Activated CD8-positive, alpha-beta memory T cell treated with anti-CD3 and anti-CD28 coated beads, Interleukin-2, amount 50 U/mL, for 24 hours (primary cell): Measurements from ENCODE around the gene AMBRA1.

Source experiments
- DNase-seq: peaks from one replicate; pipeline ENCODE4 v3.0.0-alpha.2; 2020; ENCODE audit errors: extremely low read depth

Gene AMBRA1

DNA sequence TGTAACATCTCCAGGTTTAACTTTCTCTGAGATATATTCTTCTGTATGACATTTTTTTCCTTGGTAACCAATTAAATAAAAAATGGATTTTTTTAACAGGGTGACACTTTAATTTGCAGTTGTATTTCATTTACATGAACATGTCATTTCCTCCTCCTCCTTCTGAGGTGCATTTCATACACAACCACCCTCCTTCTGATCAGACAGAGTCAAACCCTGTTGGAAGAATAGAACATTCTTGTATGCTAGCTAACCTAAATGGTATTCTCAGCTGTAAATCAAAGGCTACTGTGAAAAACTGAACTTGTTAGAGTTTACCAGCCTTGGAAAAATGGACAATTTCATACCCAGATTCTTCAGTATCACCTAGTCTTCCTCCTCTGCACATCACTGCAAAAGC lies 149.5 kb downstream of the AMBRA1 start:
- no peak for DNase-seq

DNA sequence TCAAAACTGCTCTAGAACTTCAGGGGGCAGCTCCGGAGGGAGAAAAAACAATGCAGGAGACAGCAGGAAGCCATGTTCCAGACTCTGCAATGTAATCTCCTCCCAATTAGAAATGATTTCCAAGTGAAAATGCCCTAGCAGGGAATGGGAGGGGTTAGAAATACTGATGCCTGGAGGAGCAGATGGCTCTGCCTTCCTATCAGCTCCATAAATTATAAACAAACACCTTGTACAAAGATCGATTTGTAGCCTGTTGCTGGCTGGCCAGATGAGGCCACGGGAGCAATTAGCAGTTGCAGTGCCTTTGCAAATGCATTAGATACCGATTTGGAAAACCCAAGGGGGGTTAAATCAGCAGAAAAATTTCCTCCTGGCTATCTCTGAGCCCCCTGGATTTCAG lies 155.6 kb downstream of the AMBRA1 start:
- no peak for DNase-seq

DNA sequence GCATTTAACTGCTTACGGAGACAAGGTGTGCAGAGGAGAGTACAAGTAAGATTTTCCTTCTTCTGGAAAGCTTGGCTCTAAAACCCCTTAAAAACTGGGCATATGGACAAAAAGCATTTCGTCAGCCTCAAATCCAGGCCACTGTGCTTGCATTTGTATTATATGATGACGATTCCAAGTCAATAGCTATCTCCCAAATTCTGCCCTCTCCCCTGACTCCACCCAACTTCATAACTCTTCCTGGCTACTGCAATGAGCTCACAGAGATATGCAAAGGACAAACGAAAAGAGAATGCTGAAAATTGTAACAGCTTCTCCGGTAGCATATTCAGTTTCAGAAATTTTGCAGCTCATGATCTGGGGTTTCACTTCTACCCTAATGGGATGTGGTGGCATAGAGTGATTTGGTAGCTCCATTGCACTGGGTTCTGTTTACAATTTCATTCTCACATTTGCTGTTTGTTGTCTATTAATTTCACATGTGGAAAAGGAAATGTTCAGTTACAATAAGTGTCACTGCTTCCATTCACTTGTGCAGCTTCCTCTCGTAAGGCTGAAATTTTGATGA lies 156.6 kb downstream of the AMBRA1 start:
- DNase-seq: no peak

DNA sequence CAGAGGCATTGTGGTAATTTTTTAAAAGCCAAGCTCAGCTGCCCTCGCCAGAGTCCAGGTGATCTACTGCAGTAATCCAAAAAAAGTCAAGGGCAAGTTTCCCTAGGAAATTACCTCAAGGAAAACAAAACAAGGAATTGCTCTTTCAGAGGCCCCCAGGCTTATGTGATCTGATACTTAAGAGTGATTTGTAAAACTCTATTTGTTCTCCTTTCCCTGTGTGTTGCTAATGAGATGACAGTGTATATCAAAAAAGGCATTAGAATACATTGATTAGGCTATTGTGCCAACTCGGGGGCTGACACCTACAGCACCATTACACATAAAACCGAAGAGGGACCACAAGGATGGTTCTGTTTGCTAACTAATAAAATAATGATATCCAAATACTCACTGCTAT lies 157.7 kb downstream of the AMBRA1 start:
- no peak for DNase-seq

DNA sequence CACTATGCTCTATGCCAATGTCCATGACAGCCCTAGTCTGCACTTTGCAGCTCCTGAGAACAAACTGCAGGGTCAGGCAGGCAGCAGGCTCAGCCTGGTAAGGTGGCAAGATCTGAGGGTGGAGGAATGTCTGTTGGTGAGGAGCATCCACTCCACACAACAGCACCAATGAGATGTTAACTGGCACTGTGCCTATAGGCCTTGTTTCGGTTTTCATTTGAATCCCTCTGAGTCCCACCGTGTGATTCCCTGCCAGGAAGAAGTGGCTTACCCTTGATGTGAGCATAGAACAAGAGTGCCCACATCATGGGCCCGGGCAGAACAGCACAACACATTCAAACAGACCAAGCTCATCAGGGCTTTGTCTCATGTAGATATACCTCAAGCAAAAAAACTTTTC lies 158.1 kb downstream of the AMBRA1 start:
- no peak for DNase-seq

DNA sequence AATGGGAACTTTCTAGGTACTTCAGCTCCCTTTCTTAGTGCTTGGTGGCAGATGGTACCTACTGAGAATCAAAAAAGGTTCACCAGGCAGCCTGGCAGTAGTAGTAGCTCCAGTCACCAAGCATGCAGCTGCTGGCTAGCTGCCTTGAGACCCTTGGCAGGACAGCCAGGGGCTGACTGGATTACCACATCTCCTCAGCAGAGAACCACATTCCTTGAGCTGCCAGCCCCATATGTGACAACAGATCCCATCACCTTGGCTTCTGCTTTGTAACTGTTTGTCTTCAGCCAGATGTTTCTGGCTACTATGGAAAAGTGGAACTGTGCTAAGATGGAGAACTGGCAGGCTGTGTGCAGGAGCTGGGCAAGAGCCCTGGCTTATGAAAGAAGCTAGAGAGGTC lies 162.6 kb downstream of the AMBRA1 start:
- no peak for DNase-seq

DNA sequence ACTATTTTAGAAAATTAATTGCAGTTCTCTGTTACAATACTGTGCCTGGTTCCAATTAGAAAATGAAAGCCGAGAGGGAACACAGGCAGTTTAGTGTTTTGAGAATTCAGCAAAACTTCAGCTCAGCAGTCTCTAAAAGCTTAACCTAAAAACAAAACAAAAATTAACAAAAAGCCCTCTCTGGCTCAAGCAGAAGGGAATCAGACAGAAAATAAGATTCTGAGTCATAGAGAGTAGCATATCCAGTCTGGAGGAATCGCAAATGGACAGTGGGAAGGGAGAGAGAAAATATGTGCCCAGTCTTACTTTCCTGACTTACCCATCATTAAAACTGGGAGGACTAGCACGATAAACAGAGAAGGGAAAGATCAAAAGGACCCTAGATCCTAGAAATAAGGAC lies 164.1 kb downstream of the AMBRA1 start:
- DNase-seq: no peak

DNA sequence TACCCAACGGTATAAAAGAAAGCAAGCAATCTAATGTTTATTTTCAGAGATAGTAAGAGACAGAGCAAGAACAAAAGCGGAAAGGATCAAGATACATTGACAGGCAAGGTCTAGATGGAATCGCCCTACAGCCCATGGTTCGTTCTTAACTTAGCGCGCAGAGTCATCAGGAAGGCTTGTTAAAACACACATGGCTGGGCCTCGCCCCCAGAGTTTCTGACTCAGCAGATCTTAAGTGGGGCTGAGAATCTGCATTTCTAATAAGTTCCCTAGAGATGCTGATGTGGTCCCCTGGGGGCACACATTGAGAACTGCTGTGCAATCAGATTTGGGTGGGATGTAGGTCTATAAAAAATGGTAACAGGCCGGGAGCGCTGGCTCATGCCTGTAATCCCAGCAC lies 166.5 kb downstream of the AMBRA1 start:
- no peak for DNase-seq

DNA sequence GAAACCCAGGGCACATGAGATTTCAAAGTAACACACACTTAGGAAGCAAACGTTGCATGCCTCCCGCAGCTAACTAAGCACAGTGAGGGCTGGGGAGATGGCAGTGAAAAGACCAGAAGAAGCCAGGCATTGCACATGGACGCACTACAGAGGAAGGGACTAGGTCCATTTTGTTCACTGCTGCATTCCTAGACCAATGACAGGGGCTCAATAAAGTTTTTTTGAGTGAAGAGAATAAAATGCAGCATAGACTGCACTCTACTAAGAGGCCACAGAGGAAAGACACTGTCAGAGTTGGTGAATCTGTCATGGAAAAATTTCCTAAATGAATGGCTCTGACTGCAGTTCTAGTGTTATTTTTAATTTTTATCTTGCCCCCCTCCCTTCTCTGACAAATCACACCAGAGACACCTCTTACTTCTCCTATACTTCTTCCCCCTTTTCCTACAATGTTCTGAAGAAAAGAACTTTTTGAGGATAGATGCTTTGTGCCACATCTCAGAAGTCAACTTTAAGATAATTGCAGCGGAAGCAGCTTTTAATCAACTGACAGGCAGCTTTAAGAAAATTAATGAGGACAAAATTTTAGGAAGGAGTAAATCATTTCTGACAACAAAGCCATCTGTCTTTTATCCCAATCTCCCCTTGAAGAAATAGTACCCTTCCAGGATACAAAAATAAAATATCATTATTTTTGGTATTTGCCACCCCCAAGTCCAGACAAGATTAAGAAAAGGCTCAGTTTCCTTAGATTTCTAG lies 167.4 kb downstream of the AMBRA1 start:
- no peak for DNase-seq

DNA sequence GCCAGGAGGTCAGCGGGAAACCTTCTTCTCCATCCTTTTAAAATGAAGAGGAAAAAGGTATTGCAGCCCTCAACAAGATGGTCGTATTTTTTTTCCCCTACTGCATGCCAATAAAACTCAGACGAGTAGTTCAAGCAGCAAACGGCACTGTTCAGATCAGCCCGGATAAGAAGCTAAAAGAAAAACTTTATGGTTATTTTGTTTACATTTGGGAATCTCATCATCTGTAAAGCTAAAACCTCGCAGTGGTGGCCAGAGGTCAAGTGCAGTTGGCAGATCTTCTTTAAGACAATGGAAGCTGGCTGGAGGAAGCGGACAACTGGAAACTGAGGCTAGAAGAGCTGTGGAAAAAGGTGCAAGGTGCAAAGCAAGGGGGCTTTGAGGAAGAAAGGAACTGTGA lies 171.2 kb downstream of the AMBRA1 start:
- DNase-seq: no peak

DNA sequence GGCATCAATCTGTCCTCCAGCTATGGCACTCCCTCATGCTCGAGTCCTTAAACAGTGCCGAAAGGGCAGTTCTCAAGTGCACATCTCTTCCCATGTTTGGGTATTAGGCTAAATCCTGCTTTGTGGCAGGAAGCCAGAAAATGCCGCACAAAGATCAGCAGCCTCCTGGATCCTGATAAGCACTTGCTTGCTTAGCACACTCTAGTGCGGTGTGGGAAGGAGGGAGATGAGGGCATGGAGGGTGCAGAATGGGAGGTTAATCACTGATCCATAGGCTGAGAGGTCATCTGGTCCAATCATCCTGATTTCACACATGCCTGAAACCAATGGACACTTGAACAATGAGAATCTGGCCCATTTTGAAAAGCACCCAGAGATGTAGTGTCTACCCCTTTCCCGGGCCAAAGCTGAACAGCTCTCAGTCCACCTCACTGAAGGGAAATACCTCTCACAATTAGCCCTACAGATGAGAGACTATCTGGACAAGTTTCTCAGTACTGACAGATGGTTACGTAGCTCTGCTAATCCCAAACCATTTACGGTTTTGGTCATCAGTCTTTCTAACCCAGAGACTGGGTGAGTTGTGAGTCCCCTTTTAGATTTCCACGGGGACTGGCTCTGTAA lies 172.5 kb downstream of the AMBRA1 start:
- no peak for DNase-seq

DNA sequence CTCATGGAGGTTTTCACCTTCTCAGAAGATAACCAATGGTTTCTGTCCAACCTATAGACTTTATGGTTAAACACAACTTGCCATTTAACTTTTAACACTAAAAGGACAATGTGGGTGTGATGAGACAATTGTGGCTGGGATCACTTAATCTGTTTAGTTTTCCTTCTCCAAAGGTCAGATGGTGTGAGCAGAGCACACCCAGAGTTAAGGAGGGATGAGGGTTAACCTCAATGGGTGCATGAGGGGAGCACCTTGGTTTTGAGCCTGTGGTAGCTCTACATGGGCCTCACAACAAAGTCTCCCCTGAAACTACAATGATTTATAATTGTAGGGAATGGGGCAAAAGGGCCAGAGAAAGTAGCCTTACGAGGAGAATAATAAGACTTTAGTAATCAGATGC lies 173.3 kb downstream of the AMBRA1 start:
- no peak for DNase-seq

DNA sequence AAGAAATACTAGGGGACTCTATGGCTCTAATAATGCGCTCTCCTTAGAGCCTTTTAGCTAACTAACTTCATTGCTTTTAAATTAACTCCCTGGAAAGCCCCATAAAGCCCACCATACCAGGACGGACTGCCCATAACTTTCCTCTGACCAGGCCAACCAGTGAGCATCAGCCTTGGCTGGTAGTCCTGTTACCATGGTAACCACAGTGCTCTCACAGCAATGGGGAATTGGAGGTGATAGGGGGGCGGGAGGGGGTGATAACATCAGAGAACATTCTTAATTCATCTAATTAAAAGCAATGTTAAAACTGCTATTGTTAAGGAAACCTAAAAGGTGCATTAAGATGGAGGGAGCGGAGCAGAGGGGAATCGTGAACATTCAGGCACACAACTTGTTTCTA lies 175.1 kb downstream of the AMBRA1 start:
- no peak for DNase-seq

DNA sequence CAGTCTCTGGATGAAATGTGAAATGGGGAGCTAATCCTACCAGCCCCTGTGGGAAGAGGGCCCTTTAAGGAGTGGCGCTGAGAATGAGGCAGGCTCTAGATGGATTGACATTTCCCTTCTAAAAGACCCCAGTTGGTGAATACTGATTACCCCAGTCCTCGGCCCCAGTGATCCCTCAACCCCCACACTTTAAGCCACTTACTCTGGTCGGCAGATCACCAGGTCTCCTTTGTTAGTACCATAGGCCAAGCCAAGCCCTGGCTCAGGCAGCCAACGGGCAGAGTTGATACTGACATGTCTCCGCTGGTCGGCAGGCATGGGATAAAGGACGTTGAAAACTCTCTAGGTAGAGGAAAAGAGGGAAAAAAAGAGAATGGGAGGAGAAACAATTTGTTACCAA lies 176.1 kb downstream of the AMBRA1 start:
- no peak for DNase-seq

DNA sequence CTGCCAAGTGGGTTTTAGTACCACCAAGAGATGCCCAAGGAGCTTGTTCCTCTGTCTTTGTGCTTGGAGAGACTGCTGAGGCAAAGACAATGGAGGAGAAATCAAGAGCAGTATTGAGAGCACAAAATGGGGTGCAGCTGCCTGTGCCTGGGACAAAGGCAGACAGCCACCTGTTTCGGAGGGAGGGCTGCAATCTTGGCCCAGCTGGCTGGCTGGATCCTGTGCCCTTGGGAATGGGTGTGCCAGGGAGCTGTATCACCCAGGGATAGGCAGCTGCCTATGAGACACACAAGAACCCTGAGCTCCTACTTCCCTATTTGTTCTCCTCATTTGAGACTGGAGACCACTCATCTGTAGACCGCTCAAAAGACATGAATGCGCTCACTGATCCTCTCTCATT lies 178.9 kb downstream of the AMBRA1 start:
- no peak for DNase-seq

DNA sequence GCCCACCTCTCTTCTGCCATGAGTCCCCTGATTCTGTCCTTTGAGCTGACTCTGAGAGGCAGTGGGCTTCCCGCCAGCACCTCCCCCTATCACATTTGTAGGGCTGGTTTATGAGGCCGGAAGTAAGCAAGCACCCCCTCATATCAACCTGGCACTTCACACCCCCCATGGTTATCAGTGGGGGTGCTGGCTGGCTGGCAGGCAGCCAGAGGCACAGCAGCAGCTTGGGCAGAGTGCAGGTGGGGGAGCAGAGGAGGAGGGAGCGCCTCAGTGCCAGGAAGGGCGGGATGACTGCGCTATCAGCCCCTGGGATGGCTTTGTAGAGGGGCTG lies 179.4 kb downstream of the AMBRA1 start:
- no peak for DNase-seq

DNA sequence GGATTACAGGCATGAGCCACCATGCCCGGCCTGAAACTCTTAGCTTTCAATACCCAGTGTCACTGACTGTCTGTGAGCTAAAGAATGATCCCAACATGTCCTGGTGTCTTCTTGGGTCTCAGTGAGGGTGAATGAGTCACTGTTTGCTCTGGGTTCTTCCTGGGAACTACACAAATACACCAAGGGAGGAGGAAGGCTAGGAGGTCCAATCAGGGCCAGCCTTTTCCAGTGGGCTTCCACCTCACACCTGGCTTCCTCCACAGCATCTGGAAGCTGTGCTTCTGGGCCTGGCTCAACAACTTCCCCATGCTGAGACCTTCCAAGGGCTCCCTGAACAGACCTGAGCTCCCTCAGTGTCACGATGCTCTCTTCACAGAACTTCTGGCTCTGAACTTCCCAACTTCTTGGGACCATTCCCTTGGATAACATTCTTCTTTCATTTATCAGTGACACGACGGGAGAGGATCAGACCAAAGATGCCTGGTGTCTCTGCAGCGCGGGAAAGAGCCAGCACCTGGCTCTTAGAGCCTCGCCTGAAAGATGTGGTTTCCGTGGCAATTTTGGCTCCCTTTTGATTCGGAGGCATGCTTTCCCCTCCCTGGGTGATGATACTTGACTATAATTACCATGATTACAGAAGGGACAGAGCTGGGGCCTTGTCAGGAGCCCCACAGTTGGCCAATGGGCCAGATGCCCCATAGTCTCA lies 179.9 kb downstream of the AMBRA1 start:
- DNase-seq: no peak

DNA sequence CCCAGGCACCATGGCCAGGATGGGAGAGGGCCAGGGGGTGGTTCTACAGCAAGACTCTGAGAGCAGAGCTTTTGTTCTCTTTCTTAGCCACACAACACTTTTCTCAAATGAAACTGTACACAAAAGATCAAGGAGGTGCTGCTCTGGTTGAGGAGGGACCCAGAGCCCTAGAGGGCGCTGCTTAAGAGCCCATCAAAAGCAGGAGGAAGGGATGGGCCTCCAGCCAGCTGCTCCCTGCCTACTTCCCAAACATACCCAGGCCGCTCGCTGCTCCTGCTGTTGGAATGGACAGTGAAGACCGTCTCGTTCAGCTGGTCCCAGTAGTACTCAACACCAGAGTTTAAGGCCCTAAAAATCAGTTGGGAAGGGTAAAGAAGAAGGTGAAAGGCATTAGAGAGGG lies 183.8 kb downstream of the AMBRA1 start:
- no peak for DNase-seq

DNA sequence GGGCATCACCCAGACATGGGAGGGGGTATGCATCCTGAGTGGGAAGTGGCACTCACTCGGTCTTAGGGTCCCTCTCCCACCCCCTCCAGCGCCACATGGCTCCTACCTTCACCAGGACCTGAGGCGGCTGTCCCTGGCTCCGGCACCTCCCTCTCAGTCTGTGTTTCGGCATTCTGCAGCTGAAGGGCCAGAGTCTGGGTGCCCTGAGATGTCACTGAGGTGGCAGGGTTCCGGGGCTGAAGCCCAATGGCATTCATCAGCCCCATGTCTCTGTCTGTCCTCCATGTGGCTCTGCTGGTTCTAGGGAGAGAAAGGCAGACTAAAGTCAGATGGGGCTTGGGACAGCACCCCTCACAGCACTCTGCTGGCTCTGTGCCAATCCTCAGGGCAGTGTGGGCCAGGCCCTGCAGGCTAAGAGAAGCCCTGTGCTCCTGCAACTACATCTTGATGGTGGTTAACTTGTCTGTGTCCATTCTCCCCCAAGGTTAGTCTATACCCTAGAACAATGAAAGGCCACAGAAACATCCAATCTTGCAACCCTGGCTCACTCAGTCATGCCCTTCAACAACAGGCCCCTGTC lies 185.3 kb downstream of the AMBRA1 start:
- DNase-seq: no peak

DNA sequence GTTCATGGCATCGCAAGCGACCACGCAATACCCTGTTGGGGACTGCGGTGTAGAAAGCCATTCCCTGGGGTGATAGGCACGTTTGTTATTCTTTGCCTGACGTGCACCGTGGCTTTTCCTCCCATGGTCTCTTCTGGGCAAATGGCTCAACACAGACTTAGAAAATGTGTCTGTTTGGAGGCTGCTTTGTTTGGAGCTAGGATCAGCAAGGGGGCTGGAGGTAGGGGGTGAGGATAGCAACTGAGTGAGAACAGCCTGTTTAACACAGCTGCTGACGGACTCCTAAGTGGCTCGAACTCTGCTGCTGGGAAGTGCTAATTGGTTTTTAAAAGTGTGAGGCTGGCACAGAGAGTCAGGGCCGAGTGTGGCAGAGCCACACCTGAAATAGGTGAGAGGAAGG lies 186.2 kb downstream of the AMBRA1 start:
- DNase-seq: no peak

DNA sequence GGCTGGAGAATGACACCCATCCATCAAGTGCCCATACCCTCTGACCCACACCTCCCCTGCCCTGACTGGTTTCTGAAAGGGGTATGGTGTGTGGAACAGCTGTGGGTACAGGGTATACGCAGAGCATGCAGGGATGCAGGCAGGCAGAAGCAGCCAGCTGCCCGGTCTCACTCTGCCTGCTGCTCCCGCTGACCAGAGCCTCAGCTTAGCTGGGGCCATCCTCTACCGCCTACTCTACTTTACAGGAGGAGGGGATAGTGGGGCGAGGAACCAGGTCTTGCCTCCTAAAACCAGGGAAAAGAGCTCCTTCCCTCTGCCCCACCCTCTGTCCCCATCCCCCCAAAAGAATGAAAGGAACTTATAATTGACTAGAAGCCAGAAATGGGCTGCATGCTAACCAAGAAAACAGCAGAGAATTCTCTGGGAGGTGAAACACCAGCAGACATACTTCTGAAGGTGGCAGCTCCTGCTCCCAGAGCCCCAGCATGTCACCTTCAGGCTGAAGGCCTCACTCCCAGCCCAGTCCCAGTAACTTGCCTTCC lies 189.3 kb downstream of the AMBRA1 start:
- DNase-seq: no peak
